Liver (tissue), 9 donors: ENCODE measurements around the gene GBGT1. TPM values are rescaled to one million over a fixed set of nuclear protein-coding genes. Genes with fewer than 3 reads are reported as not detected.

ENCODE experiments used
- DNase-seq: peaks from one replicate; pipeline ENCODE4 v3.0.0-alpha.2; 2017; ENCODE audit warnings: low spot score
- H3K27ac ChIP-seq, 2 donors: one replicate each; pipeline ENCODE4 v1.7.0; 2013; ENCODE audit warnings: inconsistent platforms in 2 of 2, low read length in 2 of 2, control low read depth in 1 of 2, low read depth in 1 of 2, mild to moderate bottlenecking in 1 of 2
- H3K27me3 ChIP-seq, 4 donors: one replicate each; pipeline versions ENCODE4 v1.6.1 to v1.7.0; 2013; ENCODE audit warnings: low read length in 3 of 4, inconsistent platforms in 1 of 4, mild to moderate bottlenecking in 1 of 4, moderate library complexity in 1 of 4; ENCODE audit not compliant: control insufficient read depth in 4 of 4, insufficient read depth in 4 of 4
- H3K36me3 ChIP-seq, 4 donors: one replicate each; pipeline versions ENCODE4 v1.6.1 to v1.7.0; 2013; ENCODE audit warnings: low read length in 3 of 4, mild to moderate bottlenecking in 3 of 4, low read depth in 1 of 4, moderate library complexity in 1 of 4; ENCODE audit not compliant: control insufficient read depth in 4 of 4, insufficient read depth in 3 of 4
- H3K4me1 ChIP-seq, 4 donors: one replicate each; pipeline versions ENCODE4 v1.6.1 to v1.7.0; 2013; ENCODE audit warnings: low read length in 3 of 4, mild to moderate bottlenecking in 3 of 4, moderate library complexity in 1 of 4; ENCODE audit not compliant: control insufficient read depth in 4 of 4, insufficient read depth in 4 of 4
- H3K4me3 ChIP-seq, 3 donors: one replicate each; pipeline versions ENCODE4 v1.6.1 to v1.7.0; 2013; ENCODE audit warnings: low read length in 3 of 3, control low read depth in 1 of 3, low read depth in 1 of 3, mild to moderate bottlenecking in 1 of 3
- H3K9ac ChIP-seq, 2 donors: one replicate each; pipeline ENCODE4 v1.7.0; 2013; ENCODE audit warnings: low read length in 2 of 2, mild to moderate bottlenecking in 2 of 2, moderate library complexity in 2 of 2, control low read depth in 1 of 2, low read depth in 1 of 2
- H3K9me3 ChIP-seq, 4 donors: one replicate each; pipeline versions ENCODE4 v1.6.1 to v1.7.0; 2013; ENCODE audit warnings: low read length in 3 of 4; ENCODE audit not compliant: control insufficient read depth in 4 of 4
- ATF3 ChIP-seq: IDR thresholded peaks from 2 replicates; pipeline ENCODE4 v1.6.1; 2016; ENCODE audit warnings: antibody characterized with exemption
- CTCF ChIP-seq: fragments of 150-350 bp; IDR thresholded peaks from 2 replicates; pipeline ENCODE4 v1.5.1; 2017; ENCODE audit warnings: improper control_type of control experiment, low read depth, low read length; ENCODE audit not compliant: missing input control
- EGR1 ChIP-seq, 2 donors: IDR thresholded peaks; 2 replicates each; pipeline ENCODE4 v1.6.1; 2016 to 2018; ENCODE audit warnings: antibody characterized with exemption in 2 of 2, low read depth in 2 of 2
- FOXA1 ChIP-seq: IDR thresholded peaks from 2 replicates; pipeline ENCODE4 v1.6.1; 2016; ENCODE audit warnings: antibody characterized with exemption
- GABPA ChIP-seq, 2 donors: IDR thresholded peaks in 1 of 2; conservative IDR thresholded peaks in 1 of 2; 2 replicates each; pipeline ENCODE4 v1.6.1; 2016; ENCODE audit warnings: antibody characterized with exemption in 2 of 2, mild to moderate bottlenecking in 1 of 2, moderate library complexity in 1 of 2
- HNF4A ChIP-seq, 2 donors: conservative IDR thresholded peaks; 2 replicates each; pipeline ENCODE4 v1.6.1; 2016; ENCODE audit warnings: antibody characterized with exemption in 2 of 2, mild to moderate bottlenecking in 2 of 2
- HNF4G ChIP-seq: IDR thresholded peaks from 2 replicates; pipeline ENCODE4 v1.6.1; 2016; ENCODE audit warnings: antibody characterized with exemption
- JUND ChIP-seq, 2 donors: IDR thresholded peaks; 2 replicates each; pipeline ENCODE4 v1.6.1; 2016; ENCODE audit warnings: antibody characterized with exemption in 2 of 2
- MAX ChIP-seq: IDR thresholded peaks from 2 replicates; pipeline ENCODE4 v1.6.1; 2016; ENCODE audit warnings: antibody characterized with exemption
- NR2F2 ChIP-seq: IDR thresholded peaks from 2 replicates; pipeline ENCODE4 v1.6.1; 2016; ENCODE audit warnings: antibody characterized with exemption
- RAD21 ChIP-seq, 2 donors: IDR thresholded peaks; 2 replicates each; pipeline ENCODE4 v1.6.1; 2016; ENCODE audit warnings: antibody characterized with exemption in 2 of 2, mild to moderate bottlenecking in 2 of 2
- REST ChIP-seq: IDR thresholded peaks from 2 replicates; pipeline ENCODE4 v1.6.1; 2016; ENCODE audit warnings: antibody characterized with exemption, mild to moderate bottlenecking
- RXRA ChIP-seq, 2 donors: IDR thresholded peaks; 2 replicates each; pipeline ENCODE4 v1.6.1; 2017 to 2018; ENCODE audit warnings: antibody characterized with exemption in 2 of 2, mild to moderate bottlenecking in 1 of 2
- SP1 ChIP-seq: IDR thresholded peaks from 2 replicates; pipeline ENCODE4 v1.6.1; 2018; ENCODE audit warnings: antibody characterized with exemption, mild to moderate bottlenecking
- TAF1 ChIP-seq: conservative IDR thresholded peaks from 2 replicates; pipeline ENCODE4 v1.6.1; 2016; ENCODE audit warnings: antibody characterized with exemption, mild to moderate bottlenecking
- YY1 ChIP-seq: IDR thresholded peaks from 2 replicates; pipeline ENCODE4 v1.6.1; 2016; ENCODE audit warnings: antibody characterized with exemption, mild to moderate bottlenecking
- ZBTB33 ChIP-seq: IDR thresholded peaks from 2 replicates; pipeline ENCODE4 v1.6.1; 2016; ENCODE audit warnings: antibody characterized with exemption
- WGBS: extraction: QIAGEN DNeasy Blood & Tissue Kit; methylation state at CpG from one replicate; pipeline ENCODE4 v1.1.7; 2013; 5-methylcytosine and 5-hydroxymethylcytosine counted together
- polyA plus RNA-seq, 2 donors: library from polyadenylated mRNA; stranded (reverse) in 1 of 2; unstranded in 1 of 2; fragments of 200-250 nt in 1 of 2; fragments of >200 nt in 1 of 2; fragmentation: Nextera tagmentation in 1 of 2; extraction: Ambion mirVana in 1 of 2; gene quantifications; one replicate each; pipeline versions ENCODE4 v1.2.1 to v1.2.3, GENCODE V29; 2013 to 2015
- total RNA-seq, 2 donors: library from RNA; depleted of rRNA; stranded (reverse); fragments of >200 nt; gene quantifications; one replicate each; pipeline ENCODE4 v1.2.3, GENCODE V29; 2014
- donor health status: healthy.
- donor health status: healthy.
- donor health status: healthy.
- donor health status: healthy.
- donor health status: healthy.

GBGT1 gene
- total and polyA plus RNA-seq, 4 donors: 0.33 to 25.7 (median 2.3) TPM

- no peak overlapping the region for H3K4me3 ChIP-seq
- H3K9me3 ChIP-seq: peaks cover 0 to 6% (median 0%) of the 10 kb centered on the region in 4 donors
- WGBS: 43% methylated on average over 44 of the region's 44 CpGs
- H3K27ac ChIP-seq: no peak overlapping the region
- H3K36me3 ChIP-seq: no peaks in the 10 kb centered on the region
- no peaks in the 10 kb centered on the region for H3K27me3 ChIP-seq
- no peaks in the 10 kb centered on the region for H3K4me1 ChIP-seq
- H3K9ac ChIP-seq: no peak overlapping the region
- no peak for DNase-seq
- no peak for TF ChIP-seq ATF3
- TF ChIP-seq JUND (IDR thresholded peaks at IDR 0.05): no peak
- TF ChIP-seq RAD21 (IDR thresholded peaks at IDR 0.05): no peak
- TF ChIP-seq MAX: no peak
- TF ChIP-seq ZBTB33: no peak
- TF ChIP-seq SP1: no peak
- no peak for TF ChIP-seq REST
- no peak for TF ChIP-seq GABPA (IDR thresholded peaks at IDR 0.05 in 1 of 2, conservative IDR thresholded peaks at IDR 0.05 in 1 of 2)
- TF ChIP-seq HNF4G: no peak
- TF ChIP-seq HNF4A (conservative IDR thresholded peaks at IDR 0.05): no peak
- TF ChIP-seq EGR1 (IDR thresholded peaks at IDR 0.05; ENCODE audit: low read depth in 2 of 2): no peak
- no peak for TF ChIP-seq CTCF
- TF ChIP-seq FOXA1: no peak
- no peak for TF ChIP-seq RXRA (IDR thresholded peaks at IDR 0.05)
- no peak for TF ChIP-seq NR2F2
- no peak for TF ChIP-seq YY1
- no peak for TF ChIP-seq TAF1
These were observed 36.1 kb upstream of the GBGT1 start for GRCh38 chr9:133199648-133200321.
